ENCODE results near the gene PKP4. TPM values are rescaled to one million over a fixed set of nuclear protein-coding genes. Genes with fewer than 3 reads are reported as not detected.

The PKP4 gene
- total RNA-seq, 1 experiment from 2014 or later = 55.2 TPM

DNA sequence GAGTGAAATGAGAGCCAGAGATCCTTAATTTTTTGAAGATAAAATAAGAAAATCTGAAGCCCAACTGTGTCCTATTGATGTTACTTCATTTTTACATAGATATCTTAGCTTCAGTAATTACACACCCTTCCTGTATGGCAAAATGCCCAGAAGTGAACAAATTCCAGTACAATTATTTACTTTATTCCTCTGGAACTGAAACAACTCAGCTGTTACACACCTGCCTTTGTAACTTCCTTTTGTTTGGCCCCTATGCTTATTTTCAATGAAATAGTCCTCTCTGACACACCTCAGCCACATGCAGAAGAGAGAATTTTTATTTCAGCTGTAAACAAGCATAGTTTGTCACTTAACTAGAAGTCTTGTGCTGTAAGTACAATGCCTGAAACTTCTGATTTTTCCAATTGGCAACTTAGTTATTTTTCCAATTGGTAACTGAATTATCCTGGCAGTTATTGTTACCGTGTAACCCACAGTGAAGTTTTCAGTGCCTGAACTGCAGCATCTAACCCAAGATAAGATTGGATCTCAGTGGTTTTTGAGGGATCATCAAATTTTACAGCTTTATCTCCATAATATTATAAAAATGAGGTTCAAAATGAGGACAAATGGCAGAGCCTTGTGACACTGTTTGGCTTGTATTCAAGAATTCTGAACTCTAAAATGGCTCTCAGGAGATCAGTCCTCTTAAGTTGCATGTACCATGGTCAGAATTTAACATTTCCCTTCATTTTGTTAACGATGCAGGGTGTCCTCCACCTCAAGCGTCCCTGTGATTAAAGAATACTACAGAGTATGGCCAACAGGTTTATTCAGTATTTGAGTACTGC is 82.6 kb downstream of the PKP4 start:
- Histone ChIP-seq H3K9ac (ENCODE audit: low read length) (no peak overlapping the region), H3K27me3 (ENCODE audit: insufficient read depth, low read length) (no peaks in the 10 kb centered on the region), H3K9me3 (ENCODE audit: control insufficient read depth in 1 of 2, insufficient read depth in 1 of 2, low read depth in 1 of 2, low read length in 2 of 2) (no peaks in the 10 kb centered on the region), H3K36me3 (ENCODE audit: control insufficient read depth in 1 of 2, insufficient read depth in 2 of 2, low read length in 2 of 2) (no peaks in the 10 kb centered on the region), H4K20me1 (ENCODE audit: insufficient read depth) (no peaks in the 10 kb centered on the region), H3K4me1 (ENCODE audit: control insufficient read depth in 1 of 2, insufficient read depth in 2 of 2, low read length in 2 of 2) (peaks cover 10 to 14% of the 10 kb centered on the region in 2 experiments; a peak in 3 of 4 replicates), H3K27ac (ENCODE audit: low read depth, low read length) (no peak overlapping the region), H3K4me3 (replicated peaks in 1 of 2; ENCODE audit: low read depth in 1 of 2, low read length in 2 of 2) (no peak overlapping the region), H3K9me2 (ENCODE audit: insufficient read depth) (no peaks in the 10 kb centered on the region), H3K4me2 (ENCODE audit: low read length) (peak overlapping the region; percentile 53), H3K79me2 (ENCODE audit: insufficient read depth, low read length) (no peaks in the 10 kb centered on the region), H2AFZ (ENCODE audit: low read depth, low read length, poor library complexity, severe bottlenecking) (no peak overlapping the region)
- RAD21 ChIA-PET (ENCODE audit: low non-redundant PET in 1 of 2, low total read pairs in 2 of 2, uncharacterized antibody in 2 of 2, unreplicated experiment in 2 of 2) = no interaction called here
- POLR2A ChIA-PET = no interaction called here
- peak; percentile 34 for DNase-seq (ENCODE audit: low read depth, low spot score)
- BruUV-seq (replicated peaks) = no TSS peak
- CTCF ChIA-PET = interaction anchor here (0.8 kb wide), 1 partner anchor 65 kb away, joined by 3 read pairs; no protein-coding TSS in a partner anchor
- ATAC-seq = peak; percentile 32; the same call in 1 of the 2 replicates
- TF ChIP-seq EGR1 (IDR thresholded peaks at IDR 0.05; ENCODE audit: low read depth) (no peak), ZNF274 (IDR thresholded peaks at IDR 0.05; ENCODE audit: low read depth, low read length) (no peak), YY1 (IDR thresholded peaks at IDR 0.05; ENCODE audit: extremely low read depth, insufficient replicate concordance, low read depth, low read length) (no peak), ZFX (IDR thresholded peaks at IDR 0.05) (no peak), SIN3A (IDR thresholded peaks at IDR 0.05; ENCODE audit: low read depth) (no peak), POLR2A (IDR thresholded peaks at IDR 0.05; ENCODE audit: borderline replicate concordance, extremely low read depth, insufficient read depth, insufficient read length) (no peak), JUND (IDR thresholded peaks at IDR 0.05) (0 out of 2 replicates have a peak, but pooled peaks have one; percentile 19), EZH2 (IDR thresholded peaks at IDR 0.05) (no peak), RAD21 (IDR thresholded peaks at IDR 0.05; ENCODE audit: low read depth) (no peak), SP1 (IDR thresholded peaks at IDR 0.05; ENCODE audit: low read depth) (no peak), CBX3 (IDR thresholded peaks at IDR 0.05; ENCODE audit: low read depth) (no peak; the same call in 1 of the 2 replicates), CEBPB (IDR thresholded peaks at IDR 0.05; ENCODE audit: low read depth) (peak; percentile 17; the same call in 1 of the 2 replicates), EZH2phosphoT487 (IDR thresholded peaks at IDR 0.05; ENCODE audit: borderline replicate concordance) (no peak), ELF1 (IDR thresholded peaks at IDR 0.05; ENCODE audit: borderline replicate concordance, low read depth) (no peak)
- TF ChIP-seq, protein P1, sequence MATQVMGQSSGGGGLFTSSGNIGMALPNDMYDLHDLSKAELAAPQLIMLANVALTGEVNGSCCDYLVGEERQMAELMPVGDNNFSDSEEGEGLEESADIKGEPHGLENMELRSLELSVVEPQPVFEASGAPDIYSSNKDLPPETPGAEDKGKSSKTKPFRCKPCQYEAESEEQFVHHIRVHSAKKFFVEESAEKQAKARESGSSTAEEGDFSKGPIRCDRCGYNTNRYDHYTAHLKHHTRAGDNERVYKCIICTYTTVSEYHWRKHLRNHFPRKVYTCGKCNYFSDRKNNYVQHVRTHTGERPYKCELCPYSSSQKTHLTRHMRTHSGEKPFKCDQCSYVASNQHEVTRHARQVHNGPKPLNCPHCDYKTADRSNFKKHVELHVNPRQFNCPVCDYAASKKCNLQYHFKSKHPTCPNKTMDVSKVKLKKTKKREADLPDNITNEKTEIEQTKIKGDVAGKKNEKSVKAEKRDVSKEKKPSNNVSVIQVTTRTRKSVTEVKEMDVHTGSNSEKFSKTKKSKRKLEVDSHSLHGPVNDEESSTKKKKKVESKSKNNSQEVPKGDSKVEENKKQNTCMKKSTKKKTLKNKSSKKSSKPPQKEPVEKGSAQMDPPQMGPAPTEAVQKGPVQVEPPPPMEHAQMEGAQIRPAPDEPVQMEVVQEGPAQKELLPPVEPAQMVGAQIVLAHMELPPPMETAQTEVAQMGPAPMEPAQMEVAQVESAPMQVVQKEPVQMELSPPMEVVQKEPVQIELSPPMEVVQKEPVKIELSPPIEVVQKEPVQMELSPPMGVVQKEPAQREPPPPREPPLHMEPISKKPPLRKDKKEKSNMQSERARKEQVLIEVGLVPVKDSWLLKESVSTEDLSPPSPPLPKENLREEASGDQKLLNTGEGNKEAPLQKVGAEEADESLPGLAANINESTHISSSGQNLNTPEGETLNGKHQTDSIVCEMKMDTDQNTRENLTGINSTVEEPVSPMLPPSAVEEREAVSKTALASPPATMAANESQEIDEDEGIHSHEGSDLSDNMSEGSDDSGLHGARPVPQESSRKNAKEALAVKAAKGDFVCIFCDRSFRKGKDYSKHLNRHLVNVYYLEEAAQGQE (IDR thresholded peaks at IDR 0.05; ENCODE audit: low read depth) = no peak
- TF ChIP-seq, protein P2, sequence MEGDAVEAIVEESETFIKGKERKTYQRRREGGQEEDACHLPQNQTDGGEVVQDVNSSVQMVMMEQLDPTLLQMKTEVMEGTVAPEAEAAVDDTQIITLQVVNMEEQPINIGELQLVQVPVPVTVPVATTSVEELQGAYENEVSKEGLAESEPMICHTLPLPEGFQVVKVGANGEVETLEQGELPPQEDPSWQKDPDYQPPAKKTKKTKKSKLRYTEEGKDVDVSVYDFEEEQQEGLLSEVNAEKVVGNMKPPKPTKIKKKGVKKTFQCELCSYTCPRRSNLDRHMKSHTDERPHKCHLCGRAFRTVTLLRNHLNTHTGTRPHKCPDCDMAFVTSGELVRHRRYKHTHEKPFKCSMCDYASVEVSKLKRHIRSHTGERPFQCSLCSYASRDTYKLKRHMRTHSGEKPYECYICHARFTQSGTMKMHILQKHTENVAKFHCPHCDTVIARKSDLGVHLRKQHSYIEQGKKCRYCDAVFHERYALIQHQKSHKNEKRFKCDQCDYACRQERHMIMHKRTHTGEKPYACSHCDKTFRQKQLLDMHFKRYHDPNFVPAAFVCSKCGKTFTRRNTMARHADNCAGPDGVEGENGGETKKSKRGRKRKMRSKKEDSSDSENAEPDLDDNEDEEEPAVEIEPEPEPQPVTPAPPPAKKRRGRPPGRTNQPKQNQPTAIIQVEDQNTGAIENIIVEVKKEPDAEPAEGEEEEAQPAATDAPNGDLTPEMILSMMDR (IDR thresholded peaks at IDR 0.05 in 2 of 3, conservative IDR thresholded peaks at IDR 0.05 in 1 of 3; ENCODE audit: borderline replicate concordance in 1 of 3, insufficient read depth in 1 of 3, low read depth in 2 of 3, low read length in 2 of 3) = no peak
- TF ChIP-seq, protein P3, sequence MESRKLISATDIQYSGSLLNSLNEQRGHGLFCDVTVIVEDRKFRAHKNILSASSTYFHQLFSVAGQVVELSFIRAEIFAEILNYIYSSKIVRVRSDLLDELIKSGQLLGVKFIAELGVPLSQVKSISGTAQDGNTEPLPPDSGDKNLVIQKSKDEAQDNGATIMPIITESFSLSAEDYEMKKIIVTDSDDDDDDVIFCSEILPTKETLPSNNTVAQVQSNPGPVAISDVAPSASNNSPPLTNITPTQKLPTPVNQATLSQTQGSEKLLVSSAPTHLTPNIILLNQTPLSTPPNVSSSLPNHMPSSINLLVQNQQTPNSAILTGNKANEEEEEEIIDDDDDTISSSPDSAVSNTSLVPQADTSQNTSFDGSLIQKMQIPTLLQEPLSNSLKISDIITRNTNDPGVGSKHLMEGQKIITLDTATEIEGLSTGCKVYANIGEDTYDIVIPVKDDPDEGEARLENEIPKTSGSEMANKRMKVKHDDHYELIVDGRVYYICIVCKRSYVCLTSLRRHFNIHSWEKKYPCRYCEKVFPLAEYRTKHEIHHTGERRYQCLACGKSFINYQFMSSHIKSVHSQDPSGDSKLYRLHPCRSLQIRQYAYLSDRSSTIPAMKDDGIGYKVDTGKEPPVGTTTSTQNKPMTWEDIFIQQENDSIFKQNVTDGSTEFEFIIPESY (IDR thresholded peaks at IDR 0.05; ENCODE audit: extremely low read depth, insufficient replicate concordance, low read length) = no peak
- intact Hi-C loops (cut with micrococcal nuclease) = no loop called here

Measured in HCT116 (cell line).